ENCODE measurements around the gene INPP4B. TPM values are rescaled to one million over a fixed set of nuclear protein-coding genes. Genes with fewer than 3 reads are reported as not detected.

The INPP4B gene
- total RNA-seq, 1 experiment from 2014 or later: not detected

DNA sequence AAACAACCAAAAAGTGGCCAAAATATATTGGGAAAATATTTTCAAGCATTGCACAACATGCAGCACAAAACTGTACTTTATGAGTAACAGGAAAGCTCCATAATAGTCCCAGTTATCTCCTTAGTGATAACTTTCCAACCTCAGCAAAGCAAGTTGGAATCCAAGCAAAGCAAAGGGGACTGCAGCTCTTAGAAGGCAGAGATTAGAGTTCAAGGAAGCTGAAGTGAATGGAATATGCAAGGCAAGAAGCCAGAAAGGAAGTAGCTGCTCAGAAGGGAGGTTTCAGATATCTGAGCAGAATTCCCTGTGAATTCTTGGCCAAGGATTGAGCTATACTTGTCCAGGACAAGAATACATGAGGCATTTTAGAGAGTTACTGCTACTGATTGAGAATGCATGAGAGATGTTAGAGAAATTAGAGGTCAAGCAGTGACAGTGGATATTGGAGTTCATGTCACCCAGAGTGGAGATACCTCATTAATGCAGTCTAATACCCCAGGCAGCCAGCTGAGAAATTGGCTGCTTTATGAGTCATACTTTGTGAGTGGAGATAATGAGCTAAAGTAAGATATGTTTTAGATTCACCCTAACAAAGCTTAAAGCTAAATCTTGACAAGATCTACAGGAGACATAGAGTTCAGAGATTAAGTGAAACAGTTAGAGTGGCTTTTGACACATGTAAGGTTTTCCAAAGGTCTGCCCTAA is 102.8 kb downstream of the INPP4B start:
- Histone ChIP-seq H3K27ac (ENCODE audit: low read length) (no peak overlapping the region), H3K4me2 (ENCODE audit: low read depth, low read length, poor library complexity, severe bottlenecking) (no peak overlapping the region), H2AFZ (ENCODE audit: low read length) (no peak overlapping the region), H3K9ac (ENCODE audit: low read length) (no peak overlapping the region), H3K4me3 (ENCODE audit: low read length) (no peak overlapping the region), H3K27me3 (ENCODE audit: low read length) (no peaks in the 10 kb centered on the region), H3K4me1 (ENCODE audit: low read length) (no peaks in the 10 kb centered on the region), H4K20me1 (ENCODE audit: insufficient read depth, low read depth, low read length) (no peaks in the 10 kb centered on the region), H3K79me2 (ENCODE audit: low read length) (no peaks in the 10 kb centered on the region), H3K36me3 (ENCODE audit: insufficient read depth, low read length) (no peaks in the 10 kb centered on the region), H3K9me3 (ENCODE audit: low read length) (peaks cover 3% of the 10 kb centered on the region; the same call in 1 of the 2 replicates), H3K9me2 (replicated peaks; ENCODE audit: insufficient read depth, low read length) (no peaks in the 10 kb centered on the region)
- no peak for DNase-seq

DNA sequence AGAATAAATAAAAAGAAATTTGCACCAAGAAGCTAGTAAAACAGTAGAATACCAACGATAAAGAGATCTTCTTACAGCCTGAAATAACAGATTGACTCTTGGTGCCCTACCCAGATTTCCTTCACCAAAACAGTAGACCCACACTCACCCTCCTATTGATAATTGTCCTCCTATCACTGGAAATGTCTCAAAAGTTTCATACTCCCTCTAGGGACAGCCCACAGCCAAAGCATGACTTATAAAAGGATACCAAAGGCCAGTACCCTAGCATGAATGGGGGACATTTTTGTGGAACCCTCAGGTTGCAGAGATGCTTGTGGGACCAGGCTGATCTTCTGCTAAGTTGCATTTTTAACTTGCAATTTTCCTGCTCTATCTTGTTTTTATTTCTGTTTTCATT is 104.1 kb downstream of the INPP4B start:
- Histone ChIP-seq H4K20me1 (ENCODE audit: insufficient read depth, low read depth, low read length) (no peaks in the 10 kb centered on the region), H3K4me3 (ENCODE audit: low read length) (no peak overlapping the region), H3K27me3 (ENCODE audit: low read length) (no peaks in the 10 kb centered on the region), H2AFZ (ENCODE audit: low read length) (no peak overlapping the region), H3K36me3 (ENCODE audit: insufficient read depth, low read length) (no peaks in the 10 kb centered on the region), H3K4me2 (ENCODE audit: low read depth, low read length, poor library complexity, severe bottlenecking) (no peak overlapping the region), H3K9me3 (ENCODE audit: low read length) (peaks cover 3% of the 10 kb centered on the region; the same call in 1 of the 2 replicates), H3K9ac (ENCODE audit: low read length) (no peak overlapping the region), H3K27ac (ENCODE audit: low read length) (no peak overlapping the region), H3K79me2 (ENCODE audit: low read length) (no peaks in the 10 kb centered on the region), H3K4me1 (ENCODE audit: low read length) (no peaks in the 10 kb centered on the region), H3K9me2 (replicated peaks; ENCODE audit: insufficient read depth, low read length) (no peaks in the 10 kb centered on the region)
- no peak for DNase-seq

DNA sequence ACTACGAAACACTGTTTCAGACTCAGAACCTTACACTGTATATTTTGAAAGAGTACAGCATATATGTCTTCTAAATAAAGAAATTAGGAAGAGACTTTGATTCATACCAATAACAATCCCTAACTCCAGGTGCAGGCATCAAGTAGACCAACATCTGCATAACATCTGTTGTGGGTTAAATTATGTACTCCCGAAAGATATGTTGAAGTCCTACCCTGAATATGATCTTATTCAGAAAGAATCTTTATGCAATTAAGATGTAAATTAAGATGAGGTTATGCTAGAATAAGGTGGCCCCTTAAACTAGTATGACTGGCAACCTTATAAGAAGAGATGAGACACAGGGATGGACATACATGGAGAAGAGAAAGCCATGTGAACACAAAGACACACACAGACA is 117.9 kb downstream of the INPP4B start:
- no peak overlapping the region for H3K9ac ChIP-seq (ENCODE audit: low read length)
- H2AFZ ChIP-seq (ENCODE audit: low read length): no peak overlapping the region
- H4K20me1 ChIP-seq (ENCODE audit: insufficient read depth, low read depth, low read length): no peaks in the 10 kb centered on the region
- no peak overlapping the region for H3K27ac ChIP-seq (ENCODE audit: low read length)
- no peak overlapping the region for H3K4me3 ChIP-seq (ENCODE audit: low read length)
- H3K4me1 ChIP-seq (ENCODE audit: low read length): no peaks in the 10 kb centered on the region
- no peak for DNase-seq
- H3K4me2 ChIP-seq (ENCODE audit: low read depth, low read length, poor library complexity, severe bottlenecking): no peak overlapping the region
- no peaks in the 10 kb centered on the region for H3K9me3 ChIP-seq (ENCODE audit: low read length)
- H3K27me3 ChIP-seq (ENCODE audit: low read length): no peaks in the 10 kb centered on the region
- H3K79me2 ChIP-seq (ENCODE audit: low read length): no peaks in the 10 kb centered on the region
- H3K36me3 ChIP-seq (ENCODE audit: insufficient read depth, low read length): no peaks in the 10 kb centered on the region
- no peaks in the 10 kb centered on the region; the same call in 1 of the 2 replicates for H3K9me2 ChIP-seq (replicated peaks; ENCODE audit: insufficient read depth, low read length)

DNA sequence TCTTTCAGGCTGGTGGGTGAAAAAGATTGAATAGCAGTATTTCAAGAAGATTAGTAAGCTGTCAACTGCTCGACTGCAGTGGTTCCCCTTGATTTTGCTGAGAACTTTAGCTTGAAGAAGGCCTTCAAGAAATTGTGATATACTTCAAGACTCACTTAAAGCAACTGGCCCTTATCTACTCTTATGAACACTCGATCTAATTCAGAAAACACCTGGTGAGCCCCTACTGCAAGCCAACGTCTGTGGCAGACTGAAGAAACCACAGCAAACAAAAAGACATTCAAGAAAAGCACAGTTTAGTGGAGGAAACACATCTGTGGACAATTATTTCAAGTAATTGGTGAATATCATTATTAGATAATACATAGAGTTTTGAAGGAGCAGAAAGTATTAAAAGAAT is 119.0 kb downstream of the INPP4B start:
- H3K36me3 ChIP-seq (ENCODE audit: insufficient read depth, low read length): no peaks in the 10 kb centered on the region
- H3K4me1 ChIP-seq (ENCODE audit: low read length): no peaks in the 10 kb centered on the region
- H3K79me2 ChIP-seq (ENCODE audit: low read length): no peaks in the 10 kb centered on the region
- no peaks in the 10 kb centered on the region; the same call in 1 of the 2 replicates for H3K9me2 ChIP-seq (replicated peaks; ENCODE audit: insufficient read depth, low read length)
- no peak overlapping the region for H3K4me3 ChIP-seq (ENCODE audit: low read length)
- no peak overlapping the region for H3K27ac ChIP-seq (ENCODE audit: low read length)
- H3K4me2 ChIP-seq (ENCODE audit: low read depth, low read length, poor library complexity, severe bottlenecking): no peak overlapping the region
- H3K9me3 ChIP-seq (ENCODE audit: low read length): no peaks in the 10 kb centered on the region
- H3K27me3 ChIP-seq (ENCODE audit: low read length): no peaks in the 10 kb centered on the region
- H2AFZ ChIP-seq (ENCODE audit: low read length): no peak overlapping the region
- no peak overlapping the region for H3K9ac ChIP-seq (ENCODE audit: low read length)
- no peak for DNase-seq
- no peaks in the 10 kb centered on the region for H4K20me1 ChIP-seq (ENCODE audit: insufficient read depth, low read depth, low read length)

DNA sequence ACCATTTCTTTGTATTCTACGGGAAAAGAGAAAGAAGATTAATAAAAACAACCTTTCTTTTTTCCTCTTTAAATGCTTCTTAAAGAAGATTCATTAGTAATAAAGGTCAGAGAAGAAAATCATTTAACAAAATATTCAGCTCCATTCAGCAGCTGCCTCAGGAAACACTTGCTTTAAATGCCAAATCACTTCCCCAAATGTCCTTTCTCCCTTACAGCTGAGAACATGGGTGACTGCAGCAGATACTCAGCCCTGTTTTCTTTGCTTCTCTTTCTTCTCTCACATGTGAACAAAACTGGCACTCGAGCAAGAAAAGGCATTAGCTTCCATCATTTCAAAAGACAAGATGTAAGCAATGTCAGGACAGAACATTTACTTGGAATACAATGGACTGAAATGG is 120.2 kb downstream of the INPP4B start:
- Histone ChIP-seq H4K20me1 (ENCODE audit: insufficient read depth, low read depth, low read length) (no peaks in the 10 kb centered on the region), H3K9me2 (replicated peaks; ENCODE audit: insufficient read depth, low read length) (no peaks in the 10 kb centered on the region; the same call in 1 of the 2 replicates), H3K36me3 (ENCODE audit: insufficient read depth, low read length) (no peaks in the 10 kb centered on the region), H3K27ac (ENCODE audit: low read length) (no peak overlapping the region), H3K27me3 (ENCODE audit: low read length) (no peaks in the 10 kb centered on the region), H3K9ac (ENCODE audit: low read length) (no peak overlapping the region), H3K4me2 (ENCODE audit: low read depth, low read length, poor library complexity, severe bottlenecking) (no peak overlapping the region), H3K4me1 (ENCODE audit: low read length) (no peaks in the 10 kb centered on the region), H2AFZ (ENCODE audit: low read length) (no peak overlapping the region), H3K79me2 (ENCODE audit: low read length) (no peaks in the 10 kb centered on the region), H3K9me3 (ENCODE audit: low read length) (no peaks in the 10 kb centered on the region), H3K4me3 (ENCODE audit: low read length) (no peak overlapping the region)
- DNase-seq: no peak

DNA sequence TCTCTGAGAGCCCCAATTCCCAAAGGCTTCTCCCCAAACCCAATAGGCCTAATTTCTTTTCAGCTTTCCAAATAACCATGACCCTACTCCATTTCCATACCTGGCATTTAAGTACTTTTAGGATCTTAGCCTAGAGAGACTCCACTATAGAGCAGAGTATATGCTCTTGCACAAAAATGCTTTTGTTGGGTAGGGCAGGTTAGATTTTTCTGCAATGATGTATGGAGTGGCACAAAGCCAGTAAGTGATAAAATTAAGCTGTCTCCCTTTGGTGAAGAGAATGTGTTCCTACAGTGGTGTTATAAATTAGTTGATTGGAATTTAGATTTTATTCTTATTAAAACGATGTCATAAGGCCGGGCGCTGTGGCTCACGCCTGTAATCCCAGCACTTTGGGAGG is 124.9 kb downstream of the INPP4B start:
- Histone ChIP-seq H3K27me3 (ENCODE audit: low read length) (no peaks in the 10 kb centered on the region), H4K20me1 (ENCODE audit: insufficient read depth, low read depth, low read length) (no peaks in the 10 kb centered on the region), H2AFZ (ENCODE audit: low read length) (no peak overlapping the region), H3K36me3 (ENCODE audit: insufficient read depth, low read length) (no peaks in the 10 kb centered on the region), H3K79me2 (ENCODE audit: low read length) (no peaks in the 10 kb centered on the region), H3K4me1 (ENCODE audit: low read length) (no peaks in the 10 kb centered on the region), H3K9ac (ENCODE audit: low read length) (no peak overlapping the region), H3K4me2 (ENCODE audit: low read depth, low read length, poor library complexity, severe bottlenecking) (no peak overlapping the region), H3K9me2 (replicated peaks; ENCODE audit: insufficient read depth, low read length) (no peaks in the 10 kb centered on the region; the same call in 1 of the 2 replicates), H3K27ac (ENCODE audit: low read length) (no peak overlapping the region), H3K4me3 (ENCODE audit: low read length) (no peak overlapping the region), H3K9me3 (ENCODE audit: low read length) (no peaks in the 10 kb centered on the region)
- DNase-seq: no peak

DNA sequence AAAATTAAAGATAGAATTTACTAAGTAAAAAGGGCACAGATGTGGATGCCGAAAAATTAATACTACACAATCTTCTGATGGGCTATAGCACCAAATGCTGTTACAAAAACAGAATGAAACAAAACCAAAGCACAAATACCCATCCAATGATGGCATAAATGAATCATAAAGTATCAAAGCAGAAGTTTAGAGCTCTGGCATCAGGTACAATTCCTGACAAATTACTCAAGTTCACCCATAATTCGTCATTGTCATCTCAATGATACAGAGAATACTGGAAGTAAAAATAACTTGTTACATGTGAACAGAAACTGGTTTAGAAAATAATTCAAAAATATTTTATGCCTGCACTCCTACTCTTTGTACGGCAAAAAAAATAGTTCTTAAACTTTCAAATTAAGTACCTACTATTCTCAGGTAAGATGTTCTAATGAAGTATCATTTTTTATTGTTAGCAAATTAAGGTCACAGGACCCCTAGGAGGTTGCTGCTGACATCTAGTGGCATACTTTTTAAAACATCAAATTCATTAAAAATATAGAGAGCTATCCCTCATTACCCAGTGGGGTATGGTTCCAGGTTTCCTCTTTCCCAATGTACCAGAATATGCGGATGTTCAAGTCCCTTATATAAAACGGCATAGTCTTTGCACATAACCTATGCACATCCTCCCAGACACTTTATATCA is 126.1 kb downstream of the INPP4B start:
- Histone ChIP-seq H3K9ac (ENCODE audit: low read length) (no peak overlapping the region), H2AFZ (ENCODE audit: low read length) (no peak overlapping the region), H3K4me1 (ENCODE audit: low read length) (no peaks in the 10 kb centered on the region), H3K27ac (ENCODE audit: low read length) (no peak overlapping the region), H3K4me3 (ENCODE audit: low read length) (no peak overlapping the region), H3K9me3 (ENCODE audit: low read length) (no peaks in the 10 kb centered on the region), H3K9me2 (replicated peaks; ENCODE audit: insufficient read depth, low read length) (no peaks in the 10 kb centered on the region), H3K36me3 (ENCODE audit: insufficient read depth, low read length) (no peaks in the 10 kb centered on the region), H3K4me2 (ENCODE audit: low read depth, low read length, poor library complexity, severe bottlenecking) (no peak overlapping the region), H4K20me1 (ENCODE audit: insufficient read depth, low read depth, low read length) (no peaks in the 10 kb centered on the region), H3K79me2 (ENCODE audit: low read length) (no peaks in the 10 kb centered on the region), H3K27me3 (ENCODE audit: low read length) (no peaks in the 10 kb centered on the region)
- DNase-seq: peak; percentile 66

DNA sequence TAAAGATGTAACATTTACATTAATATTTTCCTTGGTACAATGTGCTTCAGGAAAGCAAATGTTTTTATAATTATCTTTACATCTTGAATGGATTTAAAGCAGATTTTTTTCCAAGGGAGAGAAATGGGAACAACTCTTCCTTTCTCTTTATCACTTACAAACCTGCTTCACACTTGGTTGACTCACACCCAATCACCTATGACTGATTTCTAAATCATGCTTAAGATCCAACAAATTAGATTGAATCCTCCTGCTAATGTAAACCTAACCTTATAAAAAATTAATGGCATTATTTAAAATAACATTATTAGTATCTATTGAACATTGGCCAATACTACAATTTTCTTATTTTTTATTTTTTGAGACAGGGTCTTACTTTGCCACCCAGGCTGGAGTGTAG is 127.1 kb downstream of the INPP4B start:
- no peak overlapping the region for H3K4me2 ChIP-seq (ENCODE audit: low read depth, low read length, poor library complexity, severe bottlenecking)
- no peaks in the 10 kb centered on the region for H3K9me2 ChIP-seq (replicated peaks; ENCODE audit: insufficient read depth, low read length)
- no peaks in the 10 kb centered on the region for H3K27me3 ChIP-seq (ENCODE audit: low read length)

More for the DNA sequence above, 127.1 kb downstream of the INPP4B start:
- Histone ChIP-seq H3K36me3 (ENCODE audit: insufficient read depth, low read length) (no peaks in the 10 kb centered on the region), H3K79me2 (ENCODE audit: low read length) (no peaks in the 10 kb centered on the region), H3K9me3 (ENCODE audit: low read length) (no peaks in the 10 kb centered on the region), H3K4me3 (ENCODE audit: low read length) (no peak overlapping the region), H2AFZ (ENCODE audit: low read length) (no peak overlapping the region), H3K9ac (ENCODE audit: low read length) (no peak overlapping the region), H4K20me1 (ENCODE audit: insufficient read depth, low read depth, low read length) (no peaks in the 10 kb centered on the region), H3K27ac (ENCODE audit: low read length) (no peak overlapping the region), H3K4me1 (ENCODE audit: low read length) (no peaks in the 10 kb centered on the region)
- no peak for DNase-seq
